ENCODE measurements around the gene FSTL4.

The FSTL4 gene

GRCh38 chr5:133644000-133644865 is 31.9 kb upstream of the FSTL4 start:
- DNase-seq (ENCODE audit: low read depth), result no peak
- H3K4me3 ChIP-seq (replicated peaks; ENCODE audit: low read depth, low read length), result no peak overlapping the region
- TF ChIP-seq CTCF (IDR thresholded peaks at IDR 0.05; ENCODE audit: low read length, missing control alignments), result no peak

- TF ChIP-seq CTCF (IDR thresholded peaks at IDR 0.05; ENCODE audit: low read length, missing control alignments), result no peak
- DNase-seq (ENCODE audit: low read depth), result no peak
- H3K4me3 ChIP-seq (replicated peaks; ENCODE audit: low read depth, low read length), result no peak overlapping the region
Observed at GRCh38 chr5:133643365-133643764, 31.0 kb upstream of the FSTL4 start.

- no peak for DNase-seq (ENCODE audit: low read depth)
- no peak for TF ChIP-seq CTCF (IDR thresholded peaks at IDR 0.05; ENCODE audit: low read length, missing control alignments)
- H3K4me3 ChIP-seq (replicated peaks; ENCODE audit: low read depth, low read length), result no peak overlapping the region
Observed at GRCh38 chr5:133642153-133642722, 29.9 kb upstream of the FSTL4 start.

- H3K4me3 ChIP-seq (replicated peaks; ENCODE audit: low read depth, low read length), result no peak overlapping the region
- TF ChIP-seq CTCF (IDR thresholded peaks at IDR 0.05; ENCODE audit: low read length, missing control alignments), result no peak
- DNase-seq (ENCODE audit: low read depth), result no peak
Observed at GRCh38 chr5:133641683-133642082, 29.3 kb upstream of the FSTL4 start.

- no peak for TF ChIP-seq CTCF (IDR thresholded peaks at IDR 0.05; ENCODE audit: low read length, missing control alignments)
- DNase-seq (ENCODE audit: low read depth), result no peak
- no peak overlapping the region for H3K4me3 ChIP-seq (replicated peaks; ENCODE audit: low read depth, low read length)
Observed at GRCh38 chr5:133639850-133640528, 27.6 kb upstream of the FSTL4 start.

GRCh38 chr5:133638436-133638835 is 26.1 kb upstream of the FSTL4 start:
- DNase-seq (ENCODE audit: low read depth), result no peak
- TF ChIP-seq CTCF (IDR thresholded peaks at IDR 0.05; ENCODE audit: low read length, missing control alignments), result no peak
- no peak overlapping the region for H3K4me3 ChIP-seq (replicated peaks; ENCODE audit: low read depth, low read length)
